Fibroblast of lung (primary cell): ENCODE measurements around the gene TRAPPC5.

ENCODE experiments used
- CTCF ChIP-seq, 2 donors: IDR thresholded peaks in 1 of 2; conservative IDR thresholded peaks in 1 of 2; 1 replicate in 1 of 2; 2 replicates in 1 of 2; pipeline ENCODE4 v1.5.1; 2011 to 2012; ENCODE audit warnings: low read length in 2 of 2, control low read depth in 1 of 2, inconsistent platforms in 1 of 2, low read depth in 1 of 2, mild to moderate bottlenecking in 1 of 2
- EZH2 ChIP-seq: IDR thresholded peaks from 2 replicates; pipeline ENCODE4 v1.5.1; 2012; ENCODE audit warnings: low read length, control low read depth, mild to moderate bottlenecking; ENCODE audit errors: missing control alignments

- TF ChIP-seq CTCF (conservative IDR thresholded peaks at IDR 0.05 in 1 of 2, IDR thresholded peaks at IDR 0.05 in 1 of 2; ENCODE audit: low read depth in 1 of 2, low read length in 2 of 2): no peak
- no peak for TF ChIP-seq EZH2
Measured at GRCh38 chr19:7706955-7707456, 26.4 kb downstream of the TRAPPC5 start.
